ENCODE results near the gene FAM187B.
"Not testable (repeated sequence)": the region's sequence is repeated elsewhere in the genome, so short reads cannot be mapped to it uniquely, and the experiment has no call there.

The FAM187B gene

GRCh38 chr19:35231956-35232645 lies 3.6 kb upstream of the FAM187B start:
- no peak for DNase-seq

- no peak for DNase-seq
These were observed 1.1 kb upstream of the FAM187B start for GRCh38 chr19:35229601-35230000.

- DNase-seq = no peak
These were observed 1.8 kb downstream of the FAM187B start for GRCh38 chr19:35226748-35227147.

- DNase-seq = no peak
These were observed 2.6 kb downstream of the FAM187B start for GRCh38 chr19:35225951-35226350.

GRCh38 chr19:35224681-35225571 lies 3.6 kb downstream of the FAM187B start:
- DNase-seq = no peak

GRCh38 chr19:35223862-35224505 lies 4.6 kb downstream of the FAM187B start:
- DNase-seq = no peak

GRCh38 chr19:35223084-35223790 lies 5.3 kb downstream of the FAM187B start:
- DNase-seq = no peak

GRCh38 chr19:35222373-35223015 lies 6.0 kb downstream of the FAM187B start:
- no peak for DNase-seq

GRCh38 chr19:35220973-35221590 lies 7.5 kb downstream of the FAM187B start:
- not testable (repeated sequence) for DNase-seq

GRCh38 chr19:35220315-35220921 lies 8.1 kb downstream of the FAM187B start:
- DNase-seq = no peak

GRCh38 chr19:35219008-35219407 lies 9.5 kb downstream of the FAM187B start:
- DNase-seq = no peak

- DNase-seq = no peak
These were observed 10.9 kb downstream of the FAM187B start for GRCh38 chr19:35217649-35217990.

- DNase-seq = peak; percentile 69
These were observed 11.5 kb downstream of the FAM187B start for GRCh38 chr19:35216833-35217648.

- DNase-seq = no peak
These were observed 12.3 kb downstream of the FAM187B start for GRCh38 chr19:35216016-35216832.

GRCh38 chr19:35214766-35215422 lies 13.6 kb downstream of the FAM187B start:
- DNase-seq = no peak

- DNase-seq = peak; percentile 83
These were observed 14.6 kb downstream of the FAM187B start for GRCh38 chr19:35213663-35214632.

GRCh38 chr19:35212241-35212640 lies 16.3 kb downstream of the FAM187B start:
- no peak for DNase-seq
